Naive thymus-derived CD8-positive, alpha-beta T cell (primary cell): Measurements from ENCODE around the gene TYSND1. TPM values are rescaled to one million over a fixed set of nuclear protein-coding genes. Genes with fewer than 3 reads are reported as not detected.
"Not testable (repeated sequence)": the region's sequence is repeated elsewhere in the genome, so short reads cannot be mapped to it uniquely, and the experiment has no call there.

Experiments used
- ATAC-seq, 2 donors: fragments of 150-1000 bp; cut with Tn5 transposase in 1 of 2; sonication (Bioruptor Pico), chemical (Tn5 transposase) in 1 of 2; 1 replicate in 1 of 2; 2 replicates in 1 of 2; pipeline ENCODE4 v1.10.0; 2021; ENCODE audit warnings: mild to moderate bottlenecking in 2 of 2, moderate library complexity in 2 of 2
- POLR2A ChIA-PET: fragments of 350-600 bp; sonication (Branson Sonifier 250); formaldehyde crosslinking; loops from one replicate; lab custom pipeline; 2021; ENCODE audit warnings: antibody characterized with exemption; lab: Charles Lee
- DNase-seq, 10 donors: peaks; one replicate each; pipeline versions ENCODE4 v3.0.0 to v3.0.0-alpha.2; 2020 to 2022
- H3K27ac Mint-ChIP-seq, 10 donors: one replicate each; pipeline ENCODE4 v1.8.0; 2020 to 2022; ENCODE audit warnings: mild to moderate bottlenecking in 10 of 10, mixed read lengths in 10 of 10, moderate library complexity in 4 of 10, inconsistent platforms in 1 of 10
- H3K27me3 Mint-ChIP-seq, 5 donors: one replicate each; pipeline ENCODE4 v1.8.0; 2021 to 2022; ENCODE audit warnings: mixed read lengths in 5 of 5
- H3K36me3 Mint-ChIP-seq, 3 donors: one replicate each; pipeline ENCODE4 v1.8.0; 2020 to 2022; ENCODE audit warnings: mixed read lengths in 3 of 3, mild to moderate bottlenecking in 2 of 3, inconsistent platforms in 1 of 3
- H3K4me1 Mint-ChIP-seq, 4 donors: one replicate each; pipeline ENCODE4 v1.8.0; 2021 to 2022; ENCODE audit warnings: mixed read lengths in 4 of 4
- H3K4me3 Mint-ChIP-seq, 10 donors: one replicate each; pipeline ENCODE4 v1.8.0; 2020 to 2022; ENCODE audit warnings: mild to moderate bottlenecking in 10 of 10, mixed read lengths in 10 of 10, moderate library complexity in 6 of 10, inconsistent platforms in 1 of 10
- H3K9me3 Mint-ChIP-seq, 9 donors: one replicate each; pipeline ENCODE4 v1.8.0; 2020 to 2022; ENCODE audit warnings: mixed read lengths in 9 of 9, mild to moderate bottlenecking in 3 of 9, inconsistent platforms in 1 of 9, moderate library complexity in 1 of 9
- polyA plus RNA-seq, 3 donors: library from polyadenylated mRNA; unstranded; fragments of 300-500 nt; fragmentation: Illumina TruSeq; gene quantifications; one replicate each; pipeline ENCODE4 v1.2.3, GENCODE V29; 2021
- total RNA-seq, 8 experiments: library from RNA in 2 of 8; stranded (reverse) in 2 of 8; gene quantifications; one replicate each; pipeline ENCODE4 v1.2.3 and lab custom pipeline; 2021 to 2026

The TYSND1 gene
- total and polyA plus RNA-seq, 5 experiments from 2014 or later: 23.0 to 35.3 (median 28.8) TPM

- no peaks in the 10 kb centered on the region for H3K9me3 Mint-ChIP-seq
- H3K4me1 Mint-ChIP-seq: peaks cover 24 to 74% (median 68%) of the 10 kb centered on the region in 4 donors
- DNase-seq (peak in 4 of 10 donors; percentile 27 to 53 (median 47)), ATAC-seq (peak; percentile 78 to 81)
- peak overlapping the region; percentile 40 to 83 (median 74) for H3K4me3 Mint-ChIP-seq
- peak overlapping the region; percentile 3 to 87 (median 68) for H3K27ac Mint-ChIP-seq
- H3K36me3 Mint-ChIP-seq: peaks cover 4 to 76% (median 22%) of the 10 kb centered on the region in 3 donors
- POLR2A ChIA-PET: interaction anchor here (0.6 kb wide), 1 partner anchor 36 kb away, joined by 3 read pairs; no protein-coding TSS in a partner anchor
- no peaks in the 10 kb centered on the region for H3K27me3 Mint-ChIP-seq
Measured at GRCh38 chr10:70162892-70163201, 16.3 kb upstream of the TYSND1 start.

- no peaks in the 10 kb centered on the region for H3K9me3 Mint-ChIP-seq
- H3K4me1 Mint-ChIP-seq: peaks cover 24 to 70% (median 65%) of the 10 kb centered on the region in 4 donors
- H3K36me3 Mint-ChIP-seq: peaks cover 4 to 79% (median 26%) of the 10 kb centered on the region in 3 donors
- DNase-seq: no peak
- H3K27ac Mint-ChIP-seq: peak overlapping the region; percentile 52 to 89 (median 82)
- POLR2A ChIA-PET: interaction anchor here (0.6 to 0.8 kb wide), 2 partner anchors 12 to 16 kb away, joined by 3 to 4 read pairs; partner anchors contain the start of gene TYSND1
- ATAC-seq: peak; percentile 61 to 63
- peak overlapping the region; percentile 54 to 89 (median 78) for H3K4me3 Mint-ChIP-seq
- H3K27me3 Mint-ChIP-seq: no peaks in the 10 kb centered on the region
Measured at GRCh38 chr10:70162151-70162891, 15.8 kb upstream of the TYSND1 start.

- H3K4me1 Mint-ChIP-seq: peaks cover 25 to 64% (median 58%) of the 10 kb centered on the region in 4 donors
- no peak for ATAC-seq
- peak overlapping the region in 4 of 10 donors; percentile 58 to 70 (median 65) for H3K27ac Mint-ChIP-seq
- POLR2A ChIA-PET: interaction anchor here (0.9 to 1.2 kb wide), 2 partner anchors 10 to 15 kb away, joined by 3 read pairs; partner anchors contain the start of genes SAR1A and TYSND1
- H3K4me3 Mint-ChIP-seq: peak overlapping the region in 4 of 10 donors; percentile 12 to 34 (median 16)
- no peak for DNase-seq
- peaks cover 4 to 83% (median 32%) of the 10 kb centered on the region in 3 donors for H3K36me3 Mint-ChIP-seq
- H3K27me3 Mint-ChIP-seq: no peaks in the 10 kb centered on the region
- H3K9me3 Mint-ChIP-seq: no peaks in the 10 kb centered on the region
Measured at GRCh38 chr10:70160798-70161197, 14.3 kb upstream of the TYSND1 start.

- H3K27me3 Mint-ChIP-seq, DNase-seq, H3K4me3 Mint-ChIP-seq, H3K9me3 Mint-ChIP-seq, ATAC-seq: not testable (repeated sequence)
- peak overlapping the region in 4 of 10 donors; percentile 1 to 58 (median 38) for H3K27ac Mint-ChIP-seq
- POLR2A ChIA-PET: interaction anchor here (1.0 kb wide), 1 partner anchor 13 kb away, joined by 3 read pairs; the partner anchor contains the start of gene TYSND1
- H3K36me3 Mint-ChIP-seq: peaks cover 0 to 87% (median 32%) of the 10 kb centered on the region in 3 donors
- H3K4me1 Mint-ChIP-seq: peaks cover 29 to 60% (median 52%) of the 10 kb centered on the region in 4 donors
Measured at GRCh38 chr10:70159366-70159765, 12.9 kb upstream of the TYSND1 start.

GRCh38 chr10:70158113-70158512 lies 11.6 kb upstream of the TYSND1 start:
- peaks cover 0 to 89% (median 34%) of the 10 kb centered on the region in 3 donors for H3K36me3 Mint-ChIP-seq
- H3K4me3 Mint-ChIP-seq: no peak overlapping the region
- H3K27me3 Mint-ChIP-seq: no peaks in the 10 kb centered on the region
- H3K4me1 Mint-ChIP-seq: peaks cover 24 to 48% (median 43%) of the 10 kb centered on the region in 4 donors
- no peaks in the 10 kb centered on the region for H3K9me3 Mint-ChIP-seq
- DNase-seq (no peak), ATAC-seq (no peak)
- H3K27ac Mint-ChIP-seq: peak overlapping the region in 1 of 10 donors; percentile 40
- POLR2A ChIA-PET: no interaction called here

GRCh38 chr10:70155255-70155838 lies 8.8 kb upstream of the TYSND1 start:
- DNase-seq (no peak), ATAC-seq (no peak)
- Mint-ChIP-seq H3K4me1 (peaks cover 12 to 28% (median 22%) of the 10 kb centered on the region in 4 donors), H3K36me3 (peaks cover 0 to 98% (median 34%) of the 10 kb centered on the region in 3 donors), H3K9me3 (no peaks in the 10 kb centered on the region), H3K4me3 (no peak overlapping the region), H3K27ac (peak overlapping the region in 8 of 10 donors; percentile 3 to 83 (median 47)), H3K27me3 (no peaks in the 10 kb centered on the region)
- POLR2A ChIA-PET: interaction anchor here (0.7 to 1.3 kb wide), 2 partner anchors 40 to 43 kb away, joined by 3 to 4 read pairs; no protein-coding TSS in a partner anchor

- peak overlapping the region in 4 of 10 donors; percentile 19 to 56 (median 37) for H3K27ac Mint-ChIP-seq
- no peak overlapping the region for H3K4me3 Mint-ChIP-seq
- H3K36me3 Mint-ChIP-seq: peaks cover 0 to 48% (median 12%) of the 10 kb centered on the region in 3 donors
- no peaks in the 10 kb centered on the region for H3K9me3 Mint-ChIP-seq
- no peaks in the 10 kb centered on the region for H3K27me3 Mint-ChIP-seq
- ATAC-seq (no peak), DNase-seq (no peak)
- peaks cover 12 to 35% (median 28%) of the 10 kb centered on the region in 4 donors for H3K4me1 Mint-ChIP-seq
- POLR2A ChIA-PET: interaction anchor here (0.6 to 5.2 kb wide), 2 partner anchors 21 to 61 kb away, joined by 4 to 157 read pairs; partner anchors contain the start of gene SAR1A
Measured at GRCh38 chr10:70148516-70148915, 2.0 kb upstream of the TYSND1 start.

GRCh38 chr10:70147259-70147625 lies 742 bp upstream of the TYSND1 start:
- peak overlapping the region; percentile 84 to 92 (median 89) for H3K4me3 Mint-ChIP-seq
- H3K27me3 Mint-ChIP-seq: no peaks in the 10 kb centered on the region
- POLR2A ChIA-PET: interaction anchor here (1.1 to 5.2 kb wide), 5 partner anchors 22 to 258 kb away, joined by 5 to 157 read pairs (median 22); partner anchors contain the start of genes EIF4EBP2 and SAR1A
- H3K4me1 Mint-ChIP-seq: peaks cover 18 to 48% (median 37%) of the 10 kb centered on the region in 4 donors
- H3K36me3 Mint-ChIP-seq: peaks cover 0 to 43% (median 4%) of the 10 kb centered on the region in 3 donors
- no peaks in the 10 kb centered on the region for H3K9me3 Mint-ChIP-seq
- ATAC-seq (no peak), DNase-seq (no peak)
- peak overlapping the region; percentile 71 to 97 (median 95) for H3K27ac Mint-ChIP-seq

- peak overlapping the region; percentile 84 to 93 (median 90) for H3K4me3 Mint-ChIP-seq
- POLR2A ChIA-PET: interaction anchor here (0.5 to 5.2 kb wide), 21 partner anchors 9 to 1814 kb away, joined by 3 to 157 read pairs (median 4); partner anchors contain the start of genes EIF4EBP2, HNRNPH3, PPA1 and SAR1A
- ATAC-seq (peak; percentile 71 to 72), DNase-seq (peak; percentile 65 to 84 (median 76))
- H3K27me3 Mint-ChIP-seq: no peaks in the 10 kb centered on the region
- H3K36me3 Mint-ChIP-seq: peaks cover 0 to 30% (median 0%) of the 10 kb centered on the region in 3 donors
- H3K9me3 Mint-ChIP-seq: no peaks in the 10 kb centered on the region
- H3K4me1 Mint-ChIP-seq: peaks cover 19 to 50% (median 40%) of the 10 kb centered on the region in 4 donors
- peak overlapping the region; percentile 82 to 97 (median 95) for H3K27ac Mint-ChIP-seq
Measured at GRCh38 chr10:70145666-70146488, 623 bp downstream of the TYSND1 start.

- peaks cover 0 to 24% (median 0%) of the 10 kb centered on the region in 3 donors for H3K36me3 Mint-ChIP-seq
- H3K27ac Mint-ChIP-seq: peak overlapping the region; percentile 17 to 96 (median 86)
- DNase-seq: no peak
- H3K9me3 Mint-ChIP-seq: no peaks in the 10 kb centered on the region
- H3K27me3 Mint-ChIP-seq: no peaks in the 10 kb centered on the region
- POLR2A ChIA-PET: interaction anchor here (0.6 to 5.2 kb wide), 11 partner anchors 8 to 1814 kb away, joined by 3 to 157 read pairs (median 5); partner anchors contain the start of genes EIF4EBP2, HNRNPH3, PPA1 and SAR1A
- ATAC-seq: no peak
- peak overlapping the region; percentile 79 to 93 (median 87) for H3K4me3 Mint-ChIP-seq
- H3K4me1 Mint-ChIP-seq: peaks cover 19 to 45% (median 40%) of the 10 kb centered on the region in 4 donors
Measured at GRCh38 chr10:70145166-70145665, 1.3 kb downstream of the TYSND1 start.
